Left ventricle myocardium inferior (tissue), 1 donor: ENCODE measurements around the gene KMT2B. TPM values are rescaled to one million over a fixed set of nuclear protein-coding genes. Genes with fewer than 3 reads are reported as not detected.

Source experiments
- DNase-seq: peaks from one replicate; pipeline ENCODE4 v3.0.0-alpha.2; 2020
- H3K27ac ChIP-seq: fragments of 200-600 bp; replicated peaks from 2 replicates; pipeline ENCODE4 v1.8.0; 2021
- H3K27me3 ChIP-seq: fragments of 200-600 bp; 2 replicates; pipeline ENCODE4 v1.8.0; 2021; ENCODE audit warnings: low read depth
- H3K36me3 ChIP-seq: fragments of 200-600 bp; 2 replicates; pipeline ENCODE4 v1.8.0; 2021
- H3K4me1 ChIP-seq: fragments of 200-600 bp; 2 replicates; pipeline ENCODE4 v1.8.0; 2021
- H3K4me3 ChIP-seq: fragments of 200-600 bp; 2 replicates; pipeline ENCODE4 v1.8.0; 2021; ENCODE audit warnings: mild to moderate bottlenecking, moderate library complexity
- H3K9me3 ChIP-seq: fragments of 200-600 bp; replicated peaks from 2 replicates; pipeline ENCODE4 v1.8.0; 2021
- CTCF ChIP-seq: fragments of 200-600 bp; IDR thresholded peaks from 2 replicates; pipeline ENCODE4 v1.8.0; 2021; ENCODE audit warnings: antibody characterized with exemption, mild to moderate bottlenecking, borderline replicate concordance
- intact Hi-C: fragments of 100-400 bp; cut with micrococcal nuclease; formaldehyde crosslinking; loops from one replicate; pipeline ENCODE4 v1.11.0; 2022
- total RNA-seq: library from RNA; stranded (reverse); fragmentation: NEBNext Ultra II Directional; extraction: Animal tissue kit (Norgen Biotek cat#: 25700); gene quantifications from one replicate; pipeline ENCODE4 v1.2.1, GENCODE V29; 2021
- donor health status: DM: no; HTN: yes; CAD: no; lungs with severe emphysema.

KMT2B gene
- total RNA-seq, 1 donor from 2014 or later: 12.8 TPM

- peaks cover 21% of the 10 kb centered on the region for H3K4me1 ChIP-seq
- no peak overlapping the region for H3K4me3 ChIP-seq
- H3K27me3 ChIP-seq: no peaks in the 10 kb centered on the region
- TF ChIP-seq CTCF: no peak
- peaks cover 15% of the 10 kb centered on the region for H3K36me3 ChIP-seq
- no peaks in the 10 kb centered on the region for H3K9me3 ChIP-seq
- intact Hi-C loops: no loop called here
- no peak for DNase-seq
- H3K27ac ChIP-seq: no peak overlapping the region
Measured at GRCh38 chr19:35777086-35777841, 59.5 kb downstream of the KMT2B start.

DNA sequence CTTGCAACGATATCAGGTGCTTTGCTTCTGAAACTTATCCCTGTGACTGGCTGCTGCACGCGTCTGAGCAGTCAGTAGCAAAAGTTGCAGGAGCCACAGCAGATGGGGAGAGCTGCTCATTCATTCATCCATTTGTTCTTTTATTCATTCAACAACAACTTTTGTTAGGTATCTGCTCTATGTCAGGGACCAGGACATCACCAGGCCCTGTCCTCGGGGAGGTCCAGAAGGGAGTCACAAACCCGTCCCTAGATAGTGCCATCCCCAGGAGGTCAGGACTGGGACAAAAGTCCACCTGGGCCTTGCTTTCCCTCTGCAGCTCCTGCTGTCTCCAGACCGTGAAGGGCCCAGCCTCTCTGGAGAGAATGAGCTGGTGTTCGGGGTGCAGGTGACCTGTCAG is 60.2 kb downstream of the KMT2B start:
- intact Hi-C loops: no loop called here
- Histone ChIP-seq H3K36me3 (peaks cover 15% of the 10 kb centered on the region), H3K9me3 (no peaks in the 10 kb centered on the region), H3K27ac (no peak overlapping the region), H3K4me3 (no peak overlapping the region), H3K27me3 (no peaks in the 10 kb centered on the region), H3K4me1 (peaks cover 21% of the 10 kb centered on the region)
- no peak for TF ChIP-seq CTCF
- DNase-seq: no peak

DNA sequence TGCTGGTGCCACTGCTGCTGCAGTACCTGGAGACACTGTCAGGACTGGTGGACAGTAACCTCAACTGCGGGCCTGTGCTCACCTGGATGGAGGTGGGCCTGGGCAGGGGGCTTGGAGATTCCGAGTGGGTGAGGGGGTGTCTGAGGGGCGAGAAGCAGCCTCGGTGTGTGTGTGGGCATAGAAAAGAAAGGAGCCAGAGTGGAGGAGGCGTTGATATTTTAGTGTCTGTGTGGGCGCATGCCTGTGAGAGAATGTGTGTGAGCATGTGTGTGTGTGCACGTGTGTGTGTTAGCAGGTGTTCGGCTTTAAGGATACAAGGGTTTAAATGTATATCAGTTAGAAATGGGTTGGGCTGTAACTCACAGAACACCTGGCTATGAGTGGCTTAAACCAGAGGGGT is 61.2 kb downstream of the KMT2B start:
- Histone ChIP-seq H3K4me1 (peaks cover 21% of the 10 kb centered on the region), H3K4me3 (no peak overlapping the region), H3K27ac (no peak overlapping the region), H3K9me3 (no peaks in the 10 kb centered on the region), H3K36me3 (peaks cover 15% of the 10 kb centered on the region), H3K27me3 (no peaks in the 10 kb centered on the region)
- intact Hi-C loops: no loop called here
- TF ChIP-seq CTCF: no peak
- no peak for DNase-seq

- no peaks in the 10 kb centered on the region for H3K9me3 ChIP-seq
- no peak for DNase-seq
- H3K27ac ChIP-seq: no peak overlapping the region
- peaks cover 12% of the 10 kb centered on the region for H3K4me1 ChIP-seq
- H3K27me3 ChIP-seq: no peaks in the 10 kb centered on the region
- intact Hi-C loops: no loop called here
- no peak overlapping the region for H3K4me3 ChIP-seq
- H3K36me3 ChIP-seq: peaks cover 15% of the 10 kb centered on the region
- TF ChIP-seq CTCF: no peak
Measured at GRCh38 chr19:35780058-35780457, 62.3 kb downstream of the KMT2B start.

DNA sequence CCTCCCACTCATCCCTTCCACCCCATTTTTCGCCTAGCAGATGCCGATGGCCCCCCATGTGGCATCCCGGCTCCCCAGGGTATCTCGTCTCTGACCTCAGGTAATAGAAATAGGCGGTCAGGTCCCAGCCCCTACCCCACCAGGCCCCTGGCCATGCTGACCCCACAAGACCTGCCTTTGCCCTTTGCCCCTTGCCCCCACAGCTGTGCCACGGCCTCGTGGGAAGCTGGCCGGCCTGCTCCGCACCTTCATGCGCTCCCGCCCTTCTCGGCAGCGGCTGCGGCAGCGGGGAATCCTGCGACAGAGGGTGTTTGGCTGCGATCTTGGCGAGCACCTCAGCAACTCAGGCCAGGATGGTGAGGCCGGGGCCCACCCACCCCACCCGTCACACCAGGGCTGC is 62.9 kb downstream of the KMT2B start:
- no peak for DNase-seq
- H3K4me1 ChIP-seq: peaks cover 9% of the 10 kb centered on the region
- H3K27ac ChIP-seq: no peak overlapping the region
- peaks cover 15% of the 10 kb centered on the region for H3K36me3 ChIP-seq
- no peaks in the 10 kb centered on the region for H3K9me3 ChIP-seq
- intact Hi-C loops: no loop called here
- no peaks in the 10 kb centered on the region for H3K27me3 ChIP-seq
- TF ChIP-seq CTCF: no peak
- no peak overlapping the region for H3K4me3 ChIP-seq
